Brain pericyte (primary cell): ENCODE measurements around the gene PNLIPRP2.

ENCODE experiments used
- DNase-seq: peaks from one replicate; pipeline ENCODE4 v3.0.0-alpha.2; 2012; ENCODE audit warnings: low read depth, low spot score

Gene PNLIPRP2

DNA sequence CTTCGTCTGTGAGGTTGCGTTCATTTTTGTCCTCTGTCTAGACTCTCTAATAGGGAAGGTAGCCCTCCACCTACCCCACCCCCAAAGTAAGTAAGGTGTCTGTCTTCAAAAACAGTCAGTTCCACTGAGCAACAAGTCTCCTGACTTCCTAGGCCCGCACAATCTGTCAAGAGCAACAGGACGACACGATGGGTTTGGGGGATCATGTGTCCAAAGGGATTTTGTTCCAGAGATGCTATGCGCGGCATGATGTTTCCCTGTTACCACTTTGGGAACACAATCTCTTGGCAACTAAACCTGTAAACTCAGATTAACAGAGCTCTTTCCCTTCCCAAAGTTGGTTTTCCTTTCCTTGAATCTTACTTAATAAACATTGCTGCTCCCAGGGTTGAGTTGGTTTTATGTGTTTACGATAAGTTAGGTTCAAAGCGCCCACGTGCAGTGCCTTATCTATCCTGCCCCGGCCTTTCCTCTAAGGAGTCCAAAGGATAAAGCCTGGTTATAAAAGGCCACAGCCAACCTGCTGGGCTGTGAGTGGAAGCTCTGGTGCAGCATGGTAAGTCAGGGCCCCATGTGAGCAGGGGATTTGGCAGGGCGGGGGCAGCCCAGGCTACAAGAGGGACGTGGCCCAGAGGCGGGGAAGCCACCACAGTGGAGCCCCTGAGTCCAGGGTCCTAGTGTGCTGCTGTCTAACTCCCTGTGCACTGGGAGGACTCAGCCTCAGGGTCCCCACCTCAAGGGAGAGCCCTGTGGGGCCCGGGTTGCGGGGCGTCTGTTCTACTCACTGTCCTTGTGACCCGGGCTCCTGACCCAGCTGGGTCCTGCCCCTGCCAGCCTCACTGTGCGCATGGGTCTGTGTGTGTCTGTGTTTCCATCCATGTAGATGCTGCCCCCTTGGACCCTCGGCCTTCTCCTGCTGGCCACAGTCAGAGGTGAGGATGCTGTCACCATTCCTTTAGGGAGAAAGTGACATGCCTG, at the start of gene PNLIPRP2:
Gene PNLIPRP2 (plus strand): TSS at position 531 of the 978 bp plus-strand sequence.
- DNase-seq: no peak

DNA sequence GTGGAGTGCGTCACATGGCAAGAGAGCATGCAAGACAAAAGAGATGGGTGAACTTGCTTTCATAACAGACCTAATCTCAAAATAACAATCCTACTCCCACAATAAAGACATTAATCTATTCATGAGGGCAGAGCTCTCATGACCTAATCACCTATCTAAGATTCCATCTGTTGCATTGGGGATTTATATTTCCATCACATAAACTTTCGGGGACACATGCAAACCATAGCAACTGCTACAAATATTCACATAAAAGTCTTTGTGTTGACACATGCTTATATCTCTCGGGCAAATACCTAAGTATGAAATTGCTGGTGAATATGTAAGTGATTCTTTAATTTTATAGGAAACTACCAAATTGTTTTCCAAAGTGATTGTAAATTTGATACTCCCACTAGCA, 46.0 kb upstream of the PNLIPRP2 start:
- no peak for DNase-seq

DNA sequence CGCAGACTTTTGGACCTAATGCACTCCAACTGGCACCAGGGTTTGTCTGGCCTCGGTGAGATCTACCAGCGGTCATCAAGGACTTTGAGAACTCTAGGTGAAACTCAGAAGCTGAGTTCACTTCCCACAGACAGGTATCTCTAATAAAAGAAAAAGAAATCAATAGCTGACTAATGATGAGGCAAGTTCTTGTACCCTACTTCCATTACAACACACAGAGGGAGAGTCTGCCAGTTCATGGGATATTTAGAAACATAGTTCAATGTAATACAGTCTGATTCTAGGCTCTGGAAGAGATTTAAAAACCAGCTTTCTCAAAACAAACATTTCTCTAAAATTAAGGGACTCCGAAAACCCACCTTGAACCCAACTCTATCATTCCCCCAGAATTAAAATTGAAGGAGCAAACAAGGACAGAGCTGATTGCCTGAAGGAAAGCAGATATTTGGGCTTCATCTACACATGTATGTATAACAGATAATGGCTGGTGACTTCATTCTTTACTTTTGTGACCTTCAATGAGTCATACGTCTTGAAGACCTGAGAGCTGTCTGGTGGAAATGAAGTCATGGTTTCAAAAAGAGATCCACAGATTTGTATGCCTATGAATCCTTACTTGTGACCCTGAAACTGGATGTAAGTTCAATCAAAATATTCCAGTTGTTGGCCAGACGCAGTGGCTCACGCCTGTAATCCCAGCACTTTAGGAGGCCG, 32.7 kb upstream of the PNLIPRP2 start:
- no peak for DNase-seq

DNA sequence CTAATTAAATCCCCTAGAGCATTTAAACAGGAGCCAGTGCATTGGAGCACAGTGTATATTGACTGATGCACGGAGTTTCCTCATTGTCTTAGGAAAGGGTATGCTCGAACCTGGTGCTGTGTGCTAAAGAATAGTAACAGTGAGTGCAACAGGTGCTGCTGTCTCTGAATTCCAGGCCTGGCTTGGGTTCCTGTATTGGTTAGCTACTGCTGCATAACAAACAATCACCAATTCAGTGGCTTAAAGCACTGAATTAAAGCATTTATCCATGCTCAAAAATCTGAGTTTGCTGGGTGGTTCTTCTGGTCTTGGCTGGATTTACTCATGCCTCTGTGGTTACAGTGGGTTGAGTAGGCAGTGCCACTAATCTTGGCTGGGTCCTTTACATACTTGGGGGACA, 31.8 kb upstream of the PNLIPRP2 start:
- no peak for DNase-seq

DNA sequence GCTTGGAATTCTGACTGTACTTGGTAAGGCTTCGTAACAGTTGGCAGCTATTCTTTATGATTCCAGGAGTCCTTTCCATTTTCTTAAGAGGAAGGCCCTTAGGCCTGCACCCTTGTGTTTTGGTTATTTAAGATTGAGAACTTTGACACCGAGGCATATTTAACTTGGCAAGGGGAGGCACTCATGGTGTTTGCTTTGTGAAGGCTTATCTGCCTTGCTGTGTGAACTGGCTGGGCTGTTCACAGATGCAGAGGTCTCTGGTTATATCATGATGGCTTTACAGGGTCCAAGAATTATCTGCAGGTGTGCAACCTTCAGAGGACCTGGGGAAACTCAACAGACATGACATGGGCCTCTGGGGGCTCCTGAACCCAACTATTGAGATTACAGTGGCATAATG, 30.8 kb upstream of the PNLIPRP2 start:
- no peak for DNase-seq

DNA sequence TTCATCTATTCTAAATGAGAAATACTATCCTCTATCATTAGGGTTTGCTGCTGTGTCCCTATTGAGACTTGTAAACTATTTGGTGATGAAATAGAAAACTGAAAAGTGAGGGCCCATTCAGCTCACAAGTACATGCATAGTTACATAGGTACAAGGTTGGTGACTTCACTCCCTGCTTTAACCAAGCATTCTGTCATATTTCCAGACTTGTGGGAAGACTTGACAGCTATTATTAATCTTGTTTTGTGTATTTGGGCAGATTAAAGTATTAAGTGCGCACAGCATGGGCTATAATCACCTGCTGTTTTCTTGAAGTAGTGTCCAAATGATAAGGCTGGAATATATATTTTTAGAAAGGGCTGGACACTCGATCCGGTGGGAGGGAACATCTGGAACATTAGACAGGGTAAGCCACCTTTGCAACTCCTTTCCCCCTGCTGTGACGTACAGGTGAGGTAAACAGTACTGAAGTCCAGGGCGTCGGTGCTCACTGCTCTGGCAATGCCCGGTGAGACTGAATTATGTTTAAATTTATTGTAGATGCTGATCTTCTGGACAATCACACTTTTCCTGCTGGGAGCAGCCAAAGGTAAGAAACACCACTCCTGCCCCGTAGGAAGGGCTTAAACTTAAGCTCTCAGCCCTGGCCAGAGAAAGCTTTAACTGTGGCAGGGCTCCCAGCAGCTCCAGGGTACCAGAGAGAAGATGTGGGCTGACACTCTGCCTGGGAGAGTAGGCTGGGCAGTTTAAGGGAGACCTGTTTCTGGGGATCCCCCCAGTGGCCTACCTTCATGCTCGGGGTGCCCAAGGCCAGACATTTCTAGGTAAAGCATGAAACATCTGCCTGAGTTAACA, 29.9 kb upstream of the PNLIPRP2 start, which contains the start of gene PNLIPRP1:
Gene PNLIPRP1 (plus strand): TSS at position 370 of the 855 bp plus-strand sequence. CDS start 171 bp downstream, at position 541.
- no peak for DNase-seq

DNA sequence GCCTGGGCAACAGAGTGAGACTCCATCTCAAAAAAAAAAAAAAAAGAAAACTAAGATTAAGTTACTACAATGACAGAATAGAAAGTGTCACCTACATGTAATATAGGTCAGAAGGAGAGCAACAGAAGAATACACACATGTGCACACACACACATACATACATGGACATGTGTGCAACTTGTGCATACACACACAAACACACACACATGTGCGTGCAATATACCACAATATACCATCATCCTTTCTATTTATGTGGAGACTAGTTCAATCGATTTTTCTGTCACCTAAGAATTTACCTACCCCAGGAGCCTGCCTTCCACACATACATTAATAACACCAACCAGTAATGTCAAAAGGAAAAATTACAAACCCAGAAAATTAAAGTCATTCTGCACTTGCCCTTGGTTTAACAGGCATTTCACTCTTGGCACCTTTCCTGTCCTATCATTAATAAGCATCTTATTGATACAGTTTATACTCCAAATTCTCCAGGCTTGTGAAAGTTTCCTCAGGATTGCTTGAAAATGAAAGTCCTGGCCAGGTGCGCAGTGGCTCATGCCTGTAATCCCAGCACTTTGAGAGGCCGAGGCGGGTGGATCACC, 27.5 kb upstream of the PNLIPRP2 start:
- DNase-seq: no peak

DNA sequence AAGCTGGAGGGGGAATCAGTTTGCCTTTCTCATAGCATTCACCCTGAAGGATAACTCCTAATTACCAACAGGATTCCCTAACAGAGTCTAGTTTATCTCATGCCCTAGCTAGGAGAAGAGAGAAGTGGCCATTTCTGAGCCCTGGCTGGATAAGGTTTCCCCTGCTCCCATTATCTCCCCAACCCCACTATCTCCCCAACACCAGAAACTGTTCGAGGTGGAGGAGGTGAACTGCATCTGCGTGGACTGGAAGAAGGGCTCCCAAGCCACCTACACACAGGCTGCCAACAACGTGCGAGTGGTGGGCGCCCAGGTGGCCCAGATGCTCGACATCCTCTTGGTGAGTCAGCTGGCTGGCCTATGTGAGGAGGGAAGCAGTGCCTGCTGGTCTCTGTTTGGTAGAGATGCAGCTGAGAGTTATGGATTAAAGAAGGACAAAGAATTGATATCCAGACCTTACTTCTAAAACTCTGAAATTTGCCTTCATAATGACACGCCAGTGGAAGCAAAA, 26.2 kb upstream of the PNLIPRP2 start:
- no peak for DNase-seq

DNA sequence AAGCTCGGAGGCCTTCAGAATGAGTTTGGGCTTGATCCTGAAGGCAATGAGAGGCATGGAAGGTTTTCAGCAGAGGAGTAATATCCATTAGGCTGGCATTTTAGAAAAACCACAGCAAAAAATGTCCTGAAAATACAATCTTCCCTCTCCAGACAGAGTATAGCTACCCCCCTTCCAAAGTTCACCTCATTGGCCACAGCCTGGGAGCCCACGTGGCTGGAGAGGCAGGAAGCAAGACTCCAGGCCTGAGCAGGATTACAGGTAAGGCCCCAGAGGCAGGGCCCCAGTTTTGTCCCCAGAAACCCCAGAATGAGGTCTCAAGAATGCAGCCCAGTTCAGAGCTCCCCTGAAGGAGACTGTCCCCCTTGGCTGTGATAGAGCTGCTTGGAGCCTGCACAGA, 24.7 kb upstream of the PNLIPRP2 start:
- DNase-seq: no peak

DNA sequence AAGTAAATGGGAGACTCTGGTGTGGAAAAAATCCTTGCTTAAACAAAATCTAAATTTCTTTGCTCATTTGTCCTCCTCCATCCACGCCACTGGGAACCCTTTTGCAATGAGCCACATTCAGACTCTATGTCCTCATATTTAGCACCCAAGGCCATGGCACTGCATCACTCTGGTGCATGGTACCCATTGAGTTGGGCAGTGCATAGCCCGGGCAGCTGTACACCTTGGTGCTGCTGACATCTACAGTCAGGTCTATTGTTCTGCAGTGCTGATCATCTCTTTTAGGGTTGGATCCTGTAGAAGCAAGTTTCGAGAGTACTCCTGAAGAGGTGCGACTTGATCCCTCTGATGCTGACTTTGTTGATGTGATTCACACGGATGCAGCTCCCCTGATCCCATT, 23.2 kb upstream of the PNLIPRP2 start:
- DNase-seq: no peak

DNA sequence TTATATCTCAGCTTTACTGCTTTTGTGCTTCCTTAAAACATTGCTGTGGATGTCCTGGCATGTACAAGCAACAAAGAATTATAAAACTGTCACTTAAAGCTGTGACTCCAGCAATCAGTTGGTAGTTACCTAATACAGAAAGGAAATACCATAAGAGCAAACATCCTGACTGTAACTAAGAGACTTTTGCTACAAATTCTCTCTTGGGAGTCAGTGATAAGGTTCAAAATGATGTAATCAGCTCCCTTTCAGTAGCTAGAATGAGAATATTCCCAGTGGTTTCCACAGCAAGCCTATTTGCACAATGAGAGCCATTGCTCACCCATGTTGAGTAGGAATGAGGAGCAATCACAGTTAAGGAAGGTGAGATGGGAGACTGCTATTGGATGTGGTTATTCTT, 22.4 kb upstream of the PNLIPRP2 start:
- DNase-seq: no peak

DNA sequence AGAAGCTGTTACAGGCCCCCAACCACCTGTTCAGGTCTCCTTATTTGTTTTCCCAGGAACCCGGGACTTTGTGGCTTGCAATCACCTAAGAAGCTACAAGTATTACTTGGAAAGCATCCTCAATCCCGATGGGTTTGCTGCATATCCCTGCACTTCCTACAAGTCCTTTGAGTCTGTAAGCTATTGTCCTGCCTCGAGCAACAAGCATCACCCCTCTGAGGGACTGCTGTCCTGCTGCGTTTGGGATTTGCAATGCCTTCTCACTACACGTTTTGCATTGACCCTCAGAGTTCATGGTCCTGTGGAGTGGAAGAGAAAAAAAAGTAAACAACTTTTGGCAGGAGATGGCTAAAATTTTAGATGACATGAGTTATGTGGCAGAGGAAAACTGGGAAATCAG, 20.8 kb upstream of the PNLIPRP2 start:
- DNase-seq: no peak

DNA sequence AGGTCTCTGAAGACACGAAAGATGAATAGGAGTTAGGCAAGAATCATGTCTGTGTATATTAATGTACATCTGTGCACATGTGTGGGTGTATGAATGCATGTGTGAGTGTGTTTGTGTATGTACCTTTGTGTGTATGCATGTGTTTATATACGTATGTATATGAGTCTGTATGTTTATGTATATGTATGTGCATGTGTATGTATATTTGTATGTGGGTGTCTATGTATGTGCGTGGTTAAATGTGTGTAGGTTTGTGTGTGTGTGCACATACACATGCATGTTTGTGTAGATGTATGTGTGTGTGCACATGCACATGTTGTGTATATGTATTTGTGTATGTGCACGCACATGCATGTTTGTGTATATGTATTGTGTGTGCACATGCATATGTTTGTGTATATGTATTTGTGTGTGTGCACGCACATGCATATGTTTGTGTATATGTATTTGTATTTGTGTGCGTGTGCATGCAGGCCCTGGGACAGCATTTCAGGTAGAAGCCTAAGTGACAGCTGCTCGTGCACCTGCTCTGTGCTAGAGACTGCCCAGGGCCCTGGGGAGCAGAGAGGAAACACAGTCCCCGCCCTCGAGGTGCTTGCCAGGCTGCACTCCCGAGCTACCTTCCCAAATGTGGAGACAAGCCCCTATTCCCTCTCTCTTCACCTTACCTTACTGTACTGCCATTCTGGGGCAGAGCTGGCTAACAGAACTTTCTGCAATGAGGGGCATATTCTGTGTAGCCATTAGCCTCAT, 17.9 kb upstream of the PNLIPRP2 start:
- no peak for DNase-seq

DNA sequence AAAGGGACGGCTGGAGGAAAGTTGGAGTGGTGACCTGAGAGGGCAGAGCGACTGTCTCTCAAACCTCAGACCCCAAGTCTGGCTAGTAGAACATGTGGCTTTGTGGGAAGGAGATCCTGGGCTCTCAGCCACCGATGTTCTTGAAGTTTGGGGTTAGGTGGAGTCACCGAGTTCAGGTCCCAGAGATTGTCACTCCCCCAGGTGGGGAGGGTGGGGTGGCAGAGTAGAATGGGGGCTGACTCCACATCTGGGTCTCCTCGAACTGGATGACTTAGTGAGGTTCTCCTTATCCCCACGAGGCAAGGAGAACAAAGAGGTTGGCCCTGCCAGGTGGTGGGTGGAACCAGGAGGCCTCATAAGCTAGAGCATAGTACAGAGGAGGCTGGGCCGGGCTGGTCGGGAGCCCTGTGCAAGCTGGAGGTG, 14.7 kb upstream of the PNLIPRP2 start:
- no peak for DNase-seq

DNA sequence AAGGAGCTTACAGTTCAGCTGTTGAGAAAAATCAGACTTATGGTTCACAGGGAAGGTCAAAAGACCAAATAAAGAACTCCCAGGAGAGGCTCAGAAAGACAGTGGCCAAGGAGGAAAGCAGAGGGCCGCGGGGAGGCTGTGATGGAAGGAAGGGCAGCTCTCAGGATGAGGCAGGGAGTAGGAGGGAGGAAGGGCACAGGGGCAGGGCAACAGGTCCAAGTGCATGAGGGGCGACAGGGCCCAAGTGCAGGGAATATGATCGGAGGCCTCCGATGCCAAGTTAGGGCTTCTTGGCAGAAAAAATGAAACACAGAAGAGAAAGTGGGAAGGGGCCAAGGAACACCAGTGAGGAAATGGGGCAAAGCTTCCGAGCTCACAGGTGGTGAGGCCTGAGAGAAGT, 13.4 kb upstream of the PNLIPRP2 start:
- DNase-seq: no peak

DNA sequence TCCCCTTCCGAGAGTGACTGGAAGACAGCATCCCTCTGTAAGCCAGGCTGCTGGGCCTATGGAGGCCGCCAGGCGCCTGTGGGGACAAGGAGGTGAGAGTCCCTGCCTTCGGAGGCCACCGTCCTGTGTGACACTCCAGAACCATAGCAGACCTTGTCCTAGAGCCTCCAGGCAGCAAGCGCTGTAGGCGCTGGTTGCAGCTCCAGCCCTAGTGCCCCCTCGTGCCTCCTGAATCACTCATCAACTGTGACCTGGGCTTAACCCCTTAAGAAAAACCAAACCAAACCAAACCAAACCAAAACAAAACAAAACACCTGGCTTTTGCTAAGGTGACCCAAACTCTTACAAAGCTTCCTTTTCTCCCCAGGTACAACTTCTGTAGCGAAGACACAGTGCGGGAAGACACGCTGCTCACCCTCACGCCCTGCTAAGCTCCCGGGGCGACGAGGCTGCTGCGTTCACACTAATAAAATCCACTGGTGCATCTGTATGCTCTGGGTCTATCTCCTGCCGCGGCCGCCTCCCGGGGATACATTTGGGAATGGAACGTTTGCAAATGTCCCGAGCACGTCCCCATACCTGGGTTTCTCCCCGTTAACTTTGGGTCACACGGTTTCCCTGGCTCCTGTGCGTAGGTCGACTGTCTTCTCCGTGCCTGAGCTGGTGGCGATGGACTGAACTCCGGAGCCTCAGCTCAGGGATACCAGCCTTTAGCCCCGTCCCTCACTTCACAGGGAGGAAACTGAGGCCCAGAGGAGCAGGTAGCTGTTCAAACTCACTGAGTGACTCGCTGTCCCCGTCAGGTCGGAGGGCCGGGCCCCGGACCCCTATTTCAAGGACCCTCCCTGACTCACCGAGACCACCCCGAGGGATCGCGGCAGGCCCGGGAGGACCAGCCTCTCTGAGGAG, 11.8 kb upstream of the PNLIPRP2 start:
- no peak for DNase-seq

DNA sequence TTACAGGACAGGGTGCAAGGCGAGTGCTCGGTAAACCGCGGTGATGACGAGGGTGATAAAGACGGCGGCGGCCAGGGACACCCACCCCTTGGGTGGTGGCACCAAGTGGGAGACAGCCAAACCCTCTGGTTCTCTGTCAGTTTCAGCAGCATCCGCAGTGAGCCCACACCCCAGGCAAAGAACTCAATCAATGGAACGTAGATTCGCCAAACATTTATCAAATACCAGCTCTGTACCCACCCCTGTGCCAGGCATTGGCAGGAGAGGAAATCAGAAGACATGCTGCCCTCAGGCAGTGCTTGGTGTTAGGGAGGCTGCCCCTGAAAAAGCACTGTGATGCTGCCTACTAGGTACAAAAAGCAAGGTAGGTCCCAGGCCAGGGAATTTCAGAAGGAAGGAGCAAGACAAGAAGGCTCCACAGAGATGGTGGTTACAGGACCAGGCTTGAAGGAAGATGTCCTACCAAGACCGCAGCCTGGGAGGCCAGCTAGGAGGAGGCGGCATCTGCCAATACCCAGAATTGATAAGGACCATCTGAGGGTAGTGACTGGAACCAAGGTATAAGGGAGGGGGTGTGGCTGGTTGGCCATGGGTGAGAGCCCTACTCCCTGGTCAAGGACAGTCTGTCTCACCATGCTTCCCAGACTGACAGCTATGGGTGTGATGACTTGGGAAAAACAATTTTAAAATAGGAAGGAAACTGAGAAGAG, 10.2 kb upstream of the PNLIPRP2 start:
- DNase-seq: no peak

DNA sequence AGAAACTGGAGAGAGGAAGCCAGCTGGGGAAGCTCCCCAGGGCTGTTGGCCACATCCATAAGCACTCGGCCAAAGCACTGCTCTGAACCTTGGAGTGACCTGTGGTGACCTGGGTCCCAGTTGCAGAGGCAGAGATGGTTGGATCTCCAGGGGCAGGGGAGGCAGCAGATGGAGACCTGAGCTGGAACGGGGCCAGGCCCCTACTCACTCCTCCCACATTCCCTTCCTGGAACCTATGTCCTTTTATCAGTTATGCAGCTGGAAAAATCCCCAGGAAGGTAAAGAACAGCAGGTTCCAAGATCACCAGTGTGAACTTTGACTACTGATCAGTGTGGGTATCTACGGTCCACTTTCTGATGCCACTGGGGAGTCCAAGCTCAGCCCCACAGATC, 9.6 kb upstream of the PNLIPRP2 start:
- DNase-seq: no peak
